ENCODE measurements around the gene MOB2.

GRCh38 chr11:1480191-1480554 is 6.4 kb downstream of the MOB2 start:
- TF ChIP-seq CTCF (conservative IDR thresholded peaks at IDR 0.05; ENCODE audit: low read length) (no peak), EZH2phosphoT487 (IDR thresholded peaks at IDR 0.05; ENCODE audit: borderline replicate concordance, low read depth, low read length) (no peak)
